Naive thymus-derived CD4-positive, alpha-beta T cell (primary cell): Measurements from ENCODE around the gene PTGES. TPM values are rescaled to one million over a fixed set of nuclear protein-coding genes. Genes with fewer than 3 reads are reported as not detected.

ENCODE experiments used
- ATAC-seq: fragments of 150-1000 bp; cut with Tn5 transposase; 2 replicates; pipeline ENCODE4 v1.10.0; 2021; ENCODE audit warnings: mild to moderate bottlenecking, moderate library complexity
- CTCF ChIA-PET: fragments of 350-600 bp; sonication (Branson Sonifier 250); formaldehyde crosslinking; loops from one replicate; lab custom pipeline; 2021; ENCODE audit warnings: antibody characterized with exemption; lab: Charles Lee
- POLR2A ChIA-PET: fragments of 350-600 bp; sonication (Branson Sonifier 250); formaldehyde crosslinking; loops from one replicate; lab custom pipeline; 2021; ENCODE audit warnings: antibody characterized with exemption, inconsistent platforms; lab: Charles Lee
- DNase-seq, 9 donors: peaks; one replicate each; pipeline versions ENCODE4 v3.0.0 to v3.0.0-alpha.2; 2020 to 2022; ENCODE audit warnings: mixed read lengths in 1 of 9
- H3K27ac ChIP-seq: one replicate; pipeline ENCODE4 v1.7.0; 2013; ENCODE audit warnings: mild to moderate bottlenecking, low read depth, low read length, moderate library complexity
- H3K27me3 ChIP-seq, 2 donors: one replicate each; pipeline ENCODE4 v1.7.0; 2013; ENCODE audit warnings: low read length in 2 of 2, mild to moderate bottlenecking in 2 of 2, moderate library complexity in 2 of 2; ENCODE audit not compliant: control insufficient read depth in 2 of 2, insufficient read depth in 2 of 2
- H3K36me3 ChIP-seq, 3 experiments: 1 replicate in 2 of 3; 2 replicates in 1 of 3; pipeline ENCODE4 v1.7.0; 2013; ENCODE audit warnings: low read length in 3 of 3, mild to moderate bottlenecking in 3 of 3, moderate library complexity in 1 of 3; ENCODE audit not compliant: insufficient read depth in 3 of 3, control insufficient read depth in 2 of 3
- H3K4me1 ChIP-seq, 2 donors: one replicate each; pipeline ENCODE4 v1.7.0; 2013; ENCODE audit warnings: low read length in 2 of 2, mild to moderate bottlenecking in 2 of 2, moderate library complexity in 1 of 2; ENCODE audit not compliant: control insufficient read depth in 2 of 2, insufficient read depth in 2 of 2
- H3K4me3 ChIP-seq: 2 replicates; pipeline ENCODE4 v1.7.0; 2013; ENCODE audit warnings: mild to moderate bottlenecking, low read length
- H3K9me3 ChIP-seq, 3 experiments: 1 replicate in 2 of 3; 2 replicates in 1 of 3; pipeline ENCODE4 v1.7.0; 2013; ENCODE audit warnings: low read length in 3 of 3; ENCODE audit not compliant: control insufficient read depth in 2 of 3
- H3K27ac Mint-ChIP-seq, 9 donors: one replicate each; pipeline ENCODE4 v1.8.0; 2020 to 2022; ENCODE audit warnings: mixed read lengths in 9 of 9, mild to moderate bottlenecking in 8 of 9, moderate library complexity in 5 of 9, inconsistent platforms in 2 of 9
- H3K27me3 Mint-ChIP-seq, 5 donors: one replicate each; pipeline ENCODE4 v1.8.0; 2021 to 2022; ENCODE audit warnings: mixed read lengths in 5 of 5, mild to moderate bottlenecking in 1 of 5
- H3K36me3 Mint-ChIP-seq, 5 donors: one replicate each; pipeline ENCODE4 v1.8.0; 2020 to 2022; ENCODE audit warnings: mixed read lengths in 5 of 5, mild to moderate bottlenecking in 3 of 5, inconsistent platforms in 1 of 5
- H3K4me1 Mint-ChIP-seq, 7 donors: one replicate each; pipeline ENCODE4 v1.8.0; 2020 to 2022; ENCODE audit warnings: mixed read lengths in 7 of 7, mild to moderate bottlenecking in 3 of 7, inconsistent platforms in 1 of 7
- H3K4me3 Mint-ChIP-seq, 10 donors: one replicate each; pipeline ENCODE4 v1.8.0; 2020 to 2022; ENCODE audit warnings: mild to moderate bottlenecking in 10 of 10, mixed read lengths in 10 of 10, moderate library complexity in 6 of 10, inconsistent platforms in 2 of 10
- H3K9me3 Mint-ChIP-seq, 11 donors: one replicate each; pipeline ENCODE4 v1.8.0; 2020 to 2022; ENCODE audit warnings: mixed read lengths in 11 of 11, mild to moderate bottlenecking in 4 of 11, inconsistent platforms in 1 of 11, moderate library complexity in 1 of 11
- intact Hi-C, 2 donors: fragments of 100-400 bp; cut with micrococcal nuclease; formaldehyde crosslinking; loops; one replicate each; pipeline ENCODE4 v1.15.1; 2023
- polyA plus RNA-seq, 2 donors: library from polyadenylated mRNA; unstranded; fragments of 300-500 nt; fragmentation: Illumina TruSeq; gene quantifications; one replicate each; pipeline ENCODE4 v1.2.3, GENCODE V29; 2021
- total RNA-seq, 6 experiments: library from RNA in 5 of 6; stranded (reverse) in 5 of 6; gene quantifications; 1 replicate in 5 of 6; 2 replicates in 1 of 6; pipeline ENCODE4 v1.2.3 and lab custom pipeline; 2021 to 2026

PTGES gene
- total and polyA plus RNA-seq, 7 experiments from 2014 or later: 0.19 to 1.1 (median 0.50) TPM; not detected in 4

DNA sequence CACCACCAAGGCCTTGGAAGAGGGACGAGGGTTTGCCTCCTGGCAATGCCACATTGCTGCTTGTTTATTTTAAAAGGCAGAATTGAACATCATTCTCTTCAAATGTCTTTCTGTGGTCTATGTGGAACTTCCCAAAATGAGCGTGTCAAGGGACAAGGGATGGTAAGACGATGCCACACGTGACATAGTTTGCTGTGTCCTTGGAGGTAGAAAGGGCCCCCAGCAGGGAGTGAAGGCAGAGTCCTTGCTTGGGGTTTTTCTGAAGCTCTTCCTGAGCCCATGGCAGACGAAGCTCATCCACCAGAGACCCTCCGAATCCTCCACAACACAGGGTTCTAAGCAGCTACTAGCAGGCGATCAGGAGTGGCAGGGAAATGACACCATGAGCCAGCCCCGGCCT, 59.1 kb downstream of the PTGES start:
- no peaks in the 10 kb centered on the region for H3K36me3 ChIP-seq
- ATAC-seq (no peak), DNase-seq (no peak)
- H3K9me3 ChIP-seq: no peaks in the 10 kb centered on the region
- no peak overlapping the region for H3K27ac ChIP-seq
- intact Hi-C loops: no loop called here
- H3K4me3 Mint-ChIP-seq: no peak overlapping the region
- H3K4me3 ChIP-seq: no peak overlapping the region
- H3K27ac Mint-ChIP-seq: no peak overlapping the region
- CTCF ChIA-PET: no interaction called here
- no peaks in the 10 kb centered on the region for H3K36me3 Mint-ChIP-seq
- POLR2A ChIA-PET: no interaction called here
- peaks cover 13 to 35% (median 17%) of the 10 kb centered on the region in 5 donors for H3K27me3 Mint-ChIP-seq
- H3K9me3 Mint-ChIP-seq: peaks cover 0 to 3% (median 0%) of the 10 kb centered on the region in 11 donors
- no peaks in the 10 kb centered on the region for H3K27me3 ChIP-seq
- H3K4me1 Mint-ChIP-seq: peaks cover 0 to 4% (median 3%) of the 10 kb centered on the region in 7 donors
- no peaks in the 10 kb centered on the region for H3K4me1 ChIP-seq

DNA sequence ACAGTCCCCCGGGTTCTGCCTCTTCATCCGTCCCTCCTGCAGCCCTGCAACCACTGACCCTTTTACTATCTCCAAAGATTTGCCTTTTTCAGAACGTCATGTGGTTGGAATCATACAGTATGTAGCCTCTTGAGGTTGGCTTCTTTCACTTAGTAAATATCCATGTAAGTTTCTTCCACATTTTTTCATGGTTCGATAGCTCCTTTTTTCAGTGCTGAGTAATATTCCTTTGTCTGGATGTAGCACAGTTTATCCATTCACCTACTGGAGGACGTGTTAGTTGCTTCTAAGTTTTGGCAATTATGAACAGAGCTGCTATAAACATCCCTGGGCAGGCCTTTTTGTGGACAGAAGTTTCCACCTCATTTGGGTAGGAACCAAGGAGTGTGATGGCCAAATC, 60.3 kb downstream of the PTGES start:
- no peaks in the 10 kb centered on the region for H3K27me3 ChIP-seq
- intact Hi-C loops: no loop called here

More for the DNA sequence above, 60.3 kb downstream of the PTGES start:
- Histone ChIP-seq H3K4me1 (no peaks in the 10 kb centered on the region), H3K9me3 (no peaks in the 10 kb centered on the region), H3K4me3 (no peak overlapping the region), H3K36me3 (no peaks in the 10 kb centered on the region), H3K27ac (no peak overlapping the region)
- Mint-ChIP-seq H3K4me3 (no peak overlapping the region), H3K4me1 (peaks cover 0 to 4% (median 3%) of the 10 kb centered on the region in 7 donors), H3K27ac (no peak overlapping the region), H3K9me3 (peaks cover 0 to 3% (median 0%) of the 10 kb centered on the region in 11 donors), H3K36me3 (no peaks in the 10 kb centered on the region), H3K27me3 (peaks cover 11 to 28% (median 17%) of the 10 kb centered on the region in 5 donors)
- DNase-seq: no peak
- ATAC-seq: no peak
- ChIA-PET CTCF (no interaction called here), POLR2A (no interaction called here)

Other genes with a start within 250 kb of the PTGES start
- not detected for gene C9orf50, start 131.9 kb downstream of the PTGES start, total RNA-seq
- not detected for gene C9orf50, start 131.9 kb downstream of the PTGES start, polyA plus RNA-seq
- gene NTMT1, start 126.9 kb downstream of the PTGES start, total RNA-seq: 10 to 100 TPM; 31.0 to 50.1 (median 34.2) TPM
- gene NTMT1, start 126.9 kb downstream of the PTGES start, polyA plus RNA-seq: 10 to 100 TPM; 49.0 to 58.9 TPM
- 10 to 100 TPM; 25.0 to 33.2 (median 28.1) TPM for gene ASB6, start 110.9 kb downstream of the PTGES start, total RNA-seq
- 10 to 100 TPM; 18.5 to 40.9 TPM for gene ASB6, start 110.9 kb downstream of the PTGES start, polyA plus RNA-seq
- 1 to 10 TPM in 1 of 5 experiments, not detected in 4; 1.1 TPM for gene PRRX2, start 87.4 kb downstream of the PTGES start, total RNA-seq
- gene PRRX2, start 87.4 kb downstream of the PTGES start, polyA plus RNA-seq: not detected
- 10 to 100 TPM; 16.2 to 30.9 (median 23.9) TPM for gene TOR1B, start 50.1 kb upstream of the PTGES start, total RNA-seq
- gene TOR1B, start 50.1 kb upstream of the PTGES start, polyA plus RNA-seq: 10 to 100 TPM; 10.9 to 21.7 TPM
- gene TOR1A, start 71.1 kb upstream of the PTGES start, total RNA-seq: 10 to 100 TPM; 13.8 to 52.9 (median 34.7) TPM
- gene TOR1A, start 71.1 kb upstream of the PTGES start, polyA plus RNA-seq: 10 to 100 TPM; 48.9 to 68.2 TPM
- gene C9orf78, start 82.2 kb upstream of the PTGES start, total RNA-seq: 100 to 1,000 TPM in 2 of 5 experiments, 10 to 100 TPM in 3; 66.2 to 118 (median 95.8) TPM
- 100 to 1,000 TPM; 175 to 234 TPM for gene C9orf78, start 82.2 kb upstream of the PTGES start, polyA plus RNA-seq
- gene USP20, start 82.4 kb upstream of the PTGES start, total RNA-seq: 100 to 1,000 TPM in 3 of 5 experiments, 10 to 100 TPM in 2; 94.9 to 156 (median 118) TPM
- gene USP20, start 82.4 kb upstream of the PTGES start, polyA plus RNA-seq: 10 to 100 TPM; 41.0 to 87.2 TPM